Measurements from ENCODE around the gene DNAJB2.

GRCh38 chr2:219289195-219289536 is 10.0 kb downstream of the DNAJB2 start:
- TF ChIP-seq EZH2 (IDR thresholded peaks at IDR 0.05) (no peak), POLR2AphosphoS5 (IDR thresholded peaks at IDR 0.05; ENCODE audit: borderline replicate concordance, low read depth, low read length) (no peak), FOXP2 (optimal IDR thresholded peaks at IDR 0.05; ENCODE audit: control extremely low read depth, extremely low read length, insufficient read depth) (no peak)
